ENCODE data around the gene PLCB1.

PLCB1 gene

DNA sequence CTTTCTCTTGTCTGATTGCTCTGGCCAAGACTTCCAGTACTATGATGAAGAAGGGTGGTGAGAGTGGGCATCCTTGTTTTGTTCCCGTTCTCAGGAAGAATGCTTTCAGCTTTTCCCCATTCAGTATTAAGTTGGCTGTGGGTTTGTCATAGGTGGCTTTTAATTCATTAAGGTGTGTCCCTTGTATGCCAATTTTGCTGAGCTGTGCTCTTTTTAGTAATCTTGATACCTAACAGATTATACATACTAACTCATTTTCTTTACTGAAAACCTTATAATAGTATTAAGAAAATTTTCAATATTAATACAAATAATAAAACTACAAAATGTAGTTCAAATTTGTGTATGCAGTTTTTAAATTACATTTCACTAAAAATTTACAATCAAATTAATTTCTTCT is 557.3 kb downstream of the PLCB1 start:
- Histone ChIP-seq H3F3A (ENCODE audit: low read depth) (no peaks in the 10 kb centered on the region), H4K20me1 (ENCODE audit: insufficient read depth, low read length, poor library complexity, severe bottlenecking) (no peaks in the 10 kb centered on the region), H3K9me2 (replicated peaks; ENCODE audit: low read depth, low read length) (no peaks in the 10 kb centered on the region), H3K9me3 (ENCODE audit: insufficient read depth, low read depth, low read length) (peaks cover 13% of the 10 kb centered on the region; the same call in 1 of the 2 replicates), H3K4me3 (ENCODE audit: low read length, poor library complexity, severe bottlenecking) (no peak overlapping the region), H3K4me2 (ENCODE audit: low read depth, low read length, poor library complexity, severe bottlenecking) (no peak overlapping the region), H3K9ac (ENCODE audit: low read depth, low read length, poor library complexity, severe bottlenecking) (no peak overlapping the region), H3K36me3 (ENCODE audit: insufficient read depth, low read length) (peaks cover 8% of the 10 kb centered on the region), H2AFZ (ENCODE audit: low read length) (no peak overlapping the region), H3K4me1 (ENCODE audit: insufficient read depth, low read length, poor library complexity, severe bottlenecking) (no peaks in the 10 kb centered on the region), H3K27me3 (ENCODE audit: insufficient read depth, low read length, poor library complexity, severe bottlenecking) (no peaks in the 10 kb centered on the region), H3K79me2 (ENCODE audit: insufficient read depth, low read length) (no peaks in the 10 kb centered on the region)
- TF ChIP-seq, protein P1, sequence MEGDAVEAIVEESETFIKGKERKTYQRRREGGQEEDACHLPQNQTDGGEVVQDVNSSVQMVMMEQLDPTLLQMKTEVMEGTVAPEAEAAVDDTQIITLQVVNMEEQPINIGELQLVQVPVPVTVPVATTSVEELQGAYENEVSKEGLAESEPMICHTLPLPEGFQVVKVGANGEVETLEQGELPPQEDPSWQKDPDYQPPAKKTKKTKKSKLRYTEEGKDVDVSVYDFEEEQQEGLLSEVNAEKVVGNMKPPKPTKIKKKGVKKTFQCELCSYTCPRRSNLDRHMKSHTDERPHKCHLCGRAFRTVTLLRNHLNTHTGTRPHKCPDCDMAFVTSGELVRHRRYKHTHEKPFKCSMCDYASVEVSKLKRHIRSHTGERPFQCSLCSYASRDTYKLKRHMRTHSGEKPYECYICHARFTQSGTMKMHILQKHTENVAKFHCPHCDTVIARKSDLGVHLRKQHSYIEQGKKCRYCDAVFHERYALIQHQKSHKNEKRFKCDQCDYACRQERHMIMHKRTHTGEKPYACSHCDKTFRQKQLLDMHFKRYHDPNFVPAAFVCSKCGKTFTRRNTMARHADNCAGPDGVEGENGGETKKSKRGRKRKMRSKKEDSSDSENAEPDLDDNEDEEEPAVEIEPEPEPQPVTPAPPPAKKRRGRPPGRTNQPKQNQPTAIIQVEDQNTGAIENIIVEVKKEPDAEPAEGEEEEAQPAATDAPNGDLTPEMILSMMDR (conservative IDR thresholded peaks at IDR 0.05; ENCODE audit: low read length) = no peak
- no peak for TF ChIP-seq EZH2phosphoT487 (IDR thresholded peaks at IDR 0.05; ENCODE audit: borderline replicate concordance)

DNA sequence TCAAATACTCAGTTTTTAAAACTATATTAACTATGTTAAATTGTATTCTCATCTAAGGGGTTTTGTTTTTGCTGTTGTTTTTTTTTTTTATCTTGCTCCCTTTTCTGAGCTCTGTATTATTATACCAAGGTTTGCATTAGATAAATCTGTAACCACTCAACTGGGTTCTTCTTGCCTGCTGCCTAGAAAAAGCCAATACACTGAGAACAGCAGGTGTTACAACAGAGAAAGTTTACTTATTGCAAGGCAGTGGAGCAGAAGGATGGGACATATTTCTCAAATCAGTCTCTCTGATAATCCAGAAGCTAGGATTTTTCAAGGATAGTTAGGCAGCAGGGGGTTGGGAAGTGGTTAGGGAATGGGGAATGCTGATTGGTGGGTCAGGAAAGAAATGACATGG is 558.0 kb downstream of the PLCB1 start:
- peaks cover 13% of the 10 kb centered on the region; the same call in 1 of the 2 replicates for H3K9me3 ChIP-seq (ENCODE audit: insufficient read depth, low read depth, low read length)
- no peak overlapping the region for H3K9ac ChIP-seq (ENCODE audit: low read depth, low read length, poor library complexity, severe bottlenecking)
- no peaks in the 10 kb centered on the region for H3K27me3 ChIP-seq (ENCODE audit: insufficient read depth, low read length, poor library complexity, severe bottlenecking)
- no peaks in the 10 kb centered on the region for H3K4me1 ChIP-seq (ENCODE audit: insufficient read depth, low read length, poor library complexity, severe bottlenecking)
- H3F3A ChIP-seq (ENCODE audit: low read depth) = no peaks in the 10 kb centered on the region
- H3K9me2 ChIP-seq (replicated peaks; ENCODE audit: low read depth, low read length) = no peaks in the 10 kb centered on the region
- no peaks in the 10 kb centered on the region for H4K20me1 ChIP-seq (ENCODE audit: insufficient read depth, low read length, poor library complexity, severe bottlenecking)
- H3K4me3 ChIP-seq (ENCODE audit: low read length, poor library complexity, severe bottlenecking) = no peak overlapping the region
- H2AFZ ChIP-seq (ENCODE audit: low read length) = no peak overlapping the region
- H3K4me2 ChIP-seq (ENCODE audit: low read depth, low read length, poor library complexity, severe bottlenecking) = no peak overlapping the region
- peaks cover 5% of the 10 kb centered on the region for H3K36me3 ChIP-seq (ENCODE audit: insufficient read depth, low read length)
- TF ChIP-seq EZH2phosphoT487 (IDR thresholded peaks at IDR 0.05; ENCODE audit: borderline replicate concordance) = no peak
- TF ChIP-seq, protein P1 (conservative IDR thresholded peaks at IDR 0.05; ENCODE audit: low read length) = no peak
- no peaks in the 10 kb centered on the region for H3K79me2 ChIP-seq (ENCODE audit: insufficient read depth, low read length)

DNA sequence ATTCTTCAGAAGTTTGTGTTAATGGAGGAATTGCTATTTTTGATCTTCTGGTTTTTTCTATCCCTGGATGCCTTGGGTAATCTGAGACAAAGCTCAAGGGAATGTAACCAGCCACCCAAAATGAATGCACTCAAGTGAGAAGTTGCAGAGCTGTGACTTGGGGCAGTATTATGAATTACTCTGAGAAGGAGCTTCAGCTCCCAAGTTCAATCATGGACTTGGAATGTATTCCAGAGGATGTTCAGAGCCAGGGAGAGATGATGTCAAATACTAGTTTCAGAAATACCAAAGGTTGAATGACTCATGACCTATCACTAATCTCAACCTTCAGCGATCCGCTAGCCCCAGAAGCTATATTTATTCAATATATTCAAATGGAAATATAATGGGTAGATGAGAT is 561.6 kb downstream of the PLCB1 start:
- Histone ChIP-seq H3K9ac (ENCODE audit: low read depth, low read length, poor library complexity, severe bottlenecking) (no peak overlapping the region), H3K27me3 (ENCODE audit: insufficient read depth, low read length, poor library complexity, severe bottlenecking) (no peaks in the 10 kb centered on the region), H3K4me1 (ENCODE audit: insufficient read depth, low read length, poor library complexity, severe bottlenecking) (no peaks in the 10 kb centered on the region), H3K9me2 (replicated peaks; ENCODE audit: low read depth, low read length) (no peaks in the 10 kb centered on the region), H4K20me1 (ENCODE audit: insufficient read depth, low read length, poor library complexity, severe bottlenecking) (no peaks in the 10 kb centered on the region), H2AFZ (ENCODE audit: low read length) (no peak overlapping the region), H3K79me2 (ENCODE audit: insufficient read depth, low read length) (no peaks in the 10 kb centered on the region), H3F3A (ENCODE audit: low read depth) (no peaks in the 10 kb centered on the region), H3K36me3 (ENCODE audit: insufficient read depth, low read length) (peaks cover 6% of the 10 kb centered on the region), H3K4me2 (ENCODE audit: low read depth, low read length, poor library complexity, severe bottlenecking) (no peak overlapping the region), H3K4me3 (ENCODE audit: low read length, poor library complexity, severe bottlenecking) (no peak overlapping the region), H3K9me3 (ENCODE audit: insufficient read depth, low read depth, low read length) (peaks cover 13% of the 10 kb centered on the region; the same call in 1 of the 2 replicates)
- no peak for TF ChIP-seq EZH2phosphoT487 (IDR thresholded peaks at IDR 0.05; ENCODE audit: borderline replicate concordance)
- TF ChIP-seq, protein P1 (conservative IDR thresholded peaks at IDR 0.05; ENCODE audit: low read length) = no peak
